GM23338 (cell line): ENCODE results near the gene SLC3A2. TPM values are rescaled to one million over a fixed set of nuclear protein-coding genes. Genes with fewer than 3 reads are reported as not detected.

Source experiments
- ATAC-seq: fragments of 200-7000 bp; cut with Tn5 transposase; 3 replicates; pipeline ENCODE4 v1.9.1; 2020
- DNase-seq: peaks from one replicate; pipeline ENCODE4 v3.0.0-alpha.2; 2015; ENCODE audit warnings: low spot score
- H2AFZ ChIP-seq: fragments of 200-600 bp; sonication (generic); 2 replicates; pipeline ENCODE4 v1.8.0; 2016; ENCODE audit warnings: antibody characterized with exemption, mild to moderate bottlenecking, moderate library complexity
- H3F3A ChIP-seq: fragments of 200-600 bp; sonication (generic); replicated peaks from 2 replicates; pipeline ENCODE4 v1.8.0; 2017; ENCODE audit warnings: antibody characterized with exemption, mixed run types, low read depth
- H3K27ac ChIP-seq: fragments of 200-600 bp; sonication (generic); 2 replicates; pipeline ENCODE4 v1.6.1; 2016; ENCODE audit warnings: low read depth
- H3K27me3 ChIP-seq: fragments of 200-600 bp; sonication (generic); 2 replicates; pipeline ENCODE4 v1.8.0; 2016; ENCODE audit warnings: mild to moderate bottlenecking, mixed run types, moderate library complexity; ENCODE audit not compliant: insufficient read depth
- H3K36me3 ChIP-seq: fragments of 200-600 bp; sonication (generic); 2 replicates; pipeline ENCODE4 v1.8.0; 2016; ENCODE audit warnings: mild to moderate bottlenecking; ENCODE audit not compliant: insufficient read depth
- H3K4me1 ChIP-seq: fragments of 200-600 bp; sonication (generic); 2 replicates; pipeline ENCODE4 v1.8.0; 2016; ENCODE audit warnings: mild to moderate bottlenecking, moderate library complexity; ENCODE audit not compliant: insufficient read depth
- H3K4me2 ChIP-seq: fragments of 200-600 bp; sonication (generic); 2 replicates; pipeline ENCODE4 v1.7.1; 2017; ENCODE audit warnings: mixed run types
- H3K4me3 ChIP-seq: fragments of 200-600 bp; sonication (generic); 2 replicates; pipeline ENCODE4 v1.6.1; 2016; ENCODE audit warnings: mixed run types
- H3K79me2 ChIP-seq: fragments of 200-600 bp; sonication (generic); replicated peaks from 2 replicates; pipeline ENCODE4 v1.8.0; 2017; ENCODE audit warnings: mild to moderate bottlenecking; ENCODE audit not compliant: insufficient read depth
- H3K9me2 ChIP-seq: fragments of 200-600 bp; sonication (generic); 2 replicates; pipeline ENCODE4 v1.8.0; 2017; ENCODE audit not compliant: insufficient read depth
- H4K20me1 ChIP-seq: fragments of 200-600 bp; sonication (generic); replicated peaks from 2 replicates; pipeline ENCODE4 v1.8.0; 2017; ENCODE audit warnings: mild to moderate bottlenecking; ENCODE audit not compliant: insufficient read depth
- H3K27ac Mint-ChIP-seq: 2 replicates; pipeline ENCODE4 v1.8.0; 2020; ENCODE audit warnings: inconsistent platforms, mild to moderate bottlenecking, moderate library complexity, mixed read lengths
- H3K27me3 Mint-ChIP-seq: 3 replicates; pipeline ENCODE4 v1.8.0; 2022; ENCODE audit warnings: low read depth, mild to moderate bottlenecking, moderate library complexity, mixed read lengths, inconsistent platforms; ENCODE audit not compliant: insufficient read depth, poor library complexity
- H3K36me3 Mint-ChIP-seq: 3 replicates; pipeline ENCODE4 v1.8.0; 2021; ENCODE audit warnings: low read depth, mild to moderate bottlenecking, inconsistent platforms, moderate library complexity, mixed read lengths
- H3K4me1 Mint-ChIP-seq: 3 replicates; pipeline ENCODE4 v1.8.0; 2020; ENCODE audit warnings: mild to moderate bottlenecking, inconsistent platforms, mixed read lengths
- H3K4me3 Mint-ChIP-seq: 3 replicates; pipeline ENCODE4 v1.8.0; 2021; ENCODE audit warnings: moderate library complexity, mild to moderate bottlenecking, inconsistent platforms, mixed read lengths
- H3K9me3 Mint-ChIP-seq: 3 replicates; pipeline ENCODE4 v1.8.0; 2020; ENCODE audit warnings: moderate library complexity, mild to moderate bottlenecking, inconsistent platforms, mixed read lengths
- CREB1 ChIP-seq: fragments of 250-450 bp; sonication (Bioruptor Pico); IDR thresholded peaks from 2 replicates; pipeline ENCODE4 v1.5.0; 2020; ENCODE audit warnings: low read depth, mild to moderate bottlenecking, moderate library complexity
- CTCF ChIP-seq, 2 experiments: fragments of 200-600 bp in 1 of 2; sonication (generic) in 1 of 2; conservative IDR thresholded peaks; 2 replicates each; pipeline versions ENCODE4 v1.5.1 to v1.6.1; 2016 to 2017; ENCODE audit warnings: antibody characterized with exemption in 2 of 2, low read depth in 2 of 2, mild to moderate bottlenecking in 2 of 2, moderate library complexity in 1 of 2
- ETS1 ChIP-seq: IDR thresholded peaks from 2 replicates; pipeline ENCODE4 v1.6.1; 2016; ENCODE audit warnings: antibody characterized with exemption
- EZH2 ChIP-seq: fragments of 200-600 bp; sonication (generic); IDR thresholded peaks from one replicate; pipeline ENCODE4 v1.8.0; 2017; ENCODE audit warnings: antibody characterized with exemption, mild to moderate bottlenecking, low read depth; ENCODE audit not compliant: unreplicated experiment
- EZH2phosphoT487 ChIP-seq: fragments of 200-600 bp; sonication (generic); IDR thresholded peaks from one replicate; pipeline ENCODE4 v1.8.1; 2018; ENCODE audit warnings: antibody characterized with exemption; ENCODE audit not compliant: unreplicated experiment
- JUNB ChIP-seq: IDR thresholded peaks from one replicate; pipeline ENCODE4 v1.6.1; 2016; ENCODE audit warnings: antibody characterized with exemption; ENCODE audit not compliant: unreplicated experiment
- NANOG ChIP-seq: IDR thresholded peaks from 2 replicates; pipeline ENCODE4 v1.6.1; 2016; ENCODE audit warnings: antibody characterized with exemption, borderline replicate concordance
- POLR2AphosphoS5 ChIP-seq: IDR thresholded peaks from 2 replicates; pipeline ENCODE4 v1.6.1; 2016; ENCODE audit warnings: antibody characterized with exemption, low read depth
- REST ChIP-seq: IDR thresholded peaks from one replicate; pipeline ENCODE4 v1.6.1; 2018; ENCODE audit warnings: antibody characterized with exemption; ENCODE audit not compliant: unreplicated experiment
- STAT1 ChIP-seq: IDR thresholded peaks from one replicate; pipeline ENCODE4 v1.6.1; 2016; ENCODE audit warnings: antibody characterized with exemption; ENCODE audit not compliant: unreplicated experiment
- ZNF114 ChIP-seq: fragments of 250-450 bp; sonication (Bioruptor Pico); IDR thresholded peaks from 2 replicates; pipeline ENCODE4 v1.5.0; 2020; ENCODE audit warnings: mild to moderate bottlenecking, moderate library complexity
- ZNF331 ChIP-seq: fragments of 250-450 bp; sonication (Bioruptor Pico); IDR thresholded peaks from 2 replicates; pipeline ENCODE4 v1.5.0; 2020; ENCODE audit warnings: low read depth, mild to moderate bottlenecking, moderate library complexity
- ZNF462 ChIP-seq: fragments of 250-450 bp; sonication (Bioruptor Pico); IDR thresholded peaks from 2 replicates; pipeline ENCODE4 v1.5.0; 2020; ENCODE audit warnings: mild to moderate bottlenecking, moderate library complexity
- polyA plus RNA-seq: library from polyadenylated mRNA; unstranded; fragments of >200 nt; fragmentation: Nextera tagmentation; extraction: Ambion mirVana; gene quantifications from 2 replicates; pipeline ENCODE4 v1.2.1, GENCODE V29; 2016
- total RNA-seq: library from RNA; depleted of rRNA; stranded (reverse); fragments of >200 nt; shearing (Covaris generic); gene quantifications from 2 replicates; pipeline ENCODE4 v1.2.3, GENCODE V29; 2014

SLC3A2 gene
- total and polyA plus RNA-seq, 2 experiments from 2014 or later = 240 to 425 TPM

- H3K27ac ChIP-seq = no peak overlapping the region
- peaks cover 39% of the 10 kb centered on the region for H3K27me3 ChIP-seq
- Mint-ChIP-seq H3K4me1 (peaks cover 35% of the 10 kb centered on the region), H3K27me3 (peaks cover 37% of the 10 kb centered on the region), H3K9me3 (no peaks in the 10 kb centered on the region), H3K4me3 (no peak overlapping the region), H3K36me3 (no peaks in the 10 kb centered on the region), H3K27ac (no peak overlapping the region)
- no peak overlapping the region for H3K4me3 ChIP-seq
- no peaks in the 10 kb centered on the region for H4K20me1 ChIP-seq
- H3K4me2 ChIP-seq = no peak overlapping the region
- ATAC-seq = no peak
- 0 out of 2 replicates have a peak, but pooled peaks cover 6% of the 10 kb centered on the region for H3F3A ChIP-seq
- peaks cover 25% of the 10 kb centered on the region for H3K4me1 ChIP-seq
- H2AFZ ChIP-seq = no peak overlapping the region
- H3K79me2 ChIP-seq = no peaks in the 10 kb centered on the region
- H3K9me2 ChIP-seq = no peaks in the 10 kb centered on the region
- no peaks in the 10 kb centered on the region for H3K36me3 ChIP-seq
- DNase-seq = no peak
- TF ChIP-seq CTCF (conservative IDR thresholded peaks at IDR 0.05; ENCODE audit: low read depth in 2 of 2) (no peak), EZH2 (no peak), ZNF462 (CRISPR knock-in tag) (no peak), JUNB (no peak), POLR2AphosphoS5 (no peak), ETS1 (no peak), STAT1 (no peak), CREB1 (CRISPR knock-in tag) (no peak), EZH2phosphoT487 (no peak), ZNF331 (CRISPR knock-in tag) (no peak), REST (no peak), NANOG (no peak), ZNF114 (CRISPR knock-in tag) (no peak)
Measured at GRCh38 chr11:62931499-62932278, 51.0 kb downstream of the SLC3A2 start.
